Subcutaneous adipose tissue (tissue), 4 donors: ENCODE results near the gene HDLBP. TPM values are rescaled to one million over a fixed set of nuclear protein-coding genes. Genes with fewer than 3 reads are reported as not detected.

Source experiments
- total RNA-seq, 4 donors: library from RNA; depleted of rRNA; stranded (reverse); fragments of >200 nt; gene quantifications; one replicate each; pipeline ENCODE4 v1.1.0, GENCODE V29; 2016
- TF ChIP-seq, protein P1 (sequence below): fragments of 450-650 bp; IDR thresholded peaks from one replicate; pipeline ENCODE4 v1.5.1; 2016; ENCODE audit warnings: low read depth, mild to moderate bottlenecking, control low read depth, antibody characterized with exemption, moderate library complexity

HDLBP gene
- total RNA-seq, 4 donors from 2014 or later = 306 to 581 (median 503) TPM

DNA sequence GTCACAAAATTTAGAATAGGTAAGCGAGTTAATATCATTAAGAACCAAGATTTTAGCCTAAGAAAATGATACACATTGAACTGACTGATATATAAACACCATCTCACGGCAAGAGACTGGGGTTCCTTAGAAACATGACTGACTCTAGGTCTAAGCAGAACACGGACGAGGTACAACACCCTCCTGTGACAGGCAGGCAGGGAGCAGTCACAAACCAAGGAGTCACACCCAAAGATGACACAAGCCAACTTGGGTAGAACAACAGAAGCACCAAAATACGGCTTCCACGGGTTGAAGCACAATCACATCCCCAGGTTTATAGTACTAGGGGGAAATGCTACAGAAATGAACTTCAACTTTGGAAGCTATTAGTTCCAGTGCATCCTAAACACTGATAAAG is 24.3 kb downstream of the HDLBP start:
- TF ChIP-seq, protein P1, sequence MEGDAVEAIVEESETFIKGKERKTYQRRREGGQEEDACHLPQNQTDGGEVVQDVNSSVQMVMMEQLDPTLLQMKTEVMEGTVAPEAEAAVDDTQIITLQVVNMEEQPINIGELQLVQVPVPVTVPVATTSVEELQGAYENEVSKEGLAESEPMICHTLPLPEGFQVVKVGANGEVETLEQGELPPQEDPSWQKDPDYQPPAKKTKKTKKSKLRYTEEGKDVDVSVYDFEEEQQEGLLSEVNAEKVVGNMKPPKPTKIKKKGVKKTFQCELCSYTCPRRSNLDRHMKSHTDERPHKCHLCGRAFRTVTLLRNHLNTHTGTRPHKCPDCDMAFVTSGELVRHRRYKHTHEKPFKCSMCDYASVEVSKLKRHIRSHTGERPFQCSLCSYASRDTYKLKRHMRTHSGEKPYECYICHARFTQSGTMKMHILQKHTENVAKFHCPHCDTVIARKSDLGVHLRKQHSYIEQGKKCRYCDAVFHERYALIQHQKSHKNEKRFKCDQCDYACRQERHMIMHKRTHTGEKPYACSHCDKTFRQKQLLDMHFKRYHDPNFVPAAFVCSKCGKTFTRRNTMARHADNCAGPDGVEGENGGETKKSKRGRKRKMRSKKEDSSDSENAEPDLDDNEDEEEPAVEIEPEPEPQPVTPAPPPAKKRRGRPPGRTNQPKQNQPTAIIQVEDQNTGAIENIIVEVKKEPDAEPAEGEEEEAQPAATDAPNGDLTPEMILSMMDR = no peak

DNA sequence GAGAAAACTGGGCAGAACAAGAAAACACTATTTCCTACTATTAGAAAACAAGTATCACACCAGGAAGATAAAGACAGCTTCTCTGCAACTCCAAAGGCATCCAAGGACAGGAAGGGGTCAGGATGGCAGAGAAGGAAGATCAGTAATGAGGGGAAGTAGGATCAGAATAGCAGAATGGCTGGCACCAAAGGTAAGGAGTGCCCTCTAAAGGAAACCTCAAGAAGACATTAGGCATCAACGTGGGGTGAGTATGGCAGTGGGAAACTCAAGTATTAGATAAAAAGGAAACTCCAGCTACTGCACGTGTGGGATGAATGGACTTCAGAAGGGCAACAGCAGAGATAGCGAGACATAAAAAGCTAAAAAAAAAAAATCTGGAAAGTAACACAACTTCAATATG is 25.9 kb downstream of the HDLBP start:
- TF ChIP-seq, protein P1 = no peak

DNA sequence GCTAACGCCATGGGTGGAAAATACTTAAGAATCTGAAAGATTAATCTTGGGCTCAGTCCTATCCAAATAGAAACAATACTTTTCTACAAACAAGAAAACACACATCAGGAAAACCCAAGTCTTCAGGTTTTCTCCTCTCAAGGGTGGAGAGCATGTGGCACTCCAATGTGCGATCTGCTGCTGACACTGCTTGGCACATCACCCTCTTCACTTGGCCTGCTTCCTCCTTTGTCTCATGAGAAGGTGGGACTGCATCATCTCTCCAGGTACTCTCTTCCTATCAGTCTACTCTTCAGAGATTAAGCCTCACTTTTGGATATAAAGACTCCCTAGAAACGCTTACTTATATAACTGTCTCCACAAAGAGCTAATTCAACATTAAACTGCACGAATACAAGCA is 26.4 kb downstream of the HDLBP start:
- TF ChIP-seq, protein P1 = no peak

DNA sequence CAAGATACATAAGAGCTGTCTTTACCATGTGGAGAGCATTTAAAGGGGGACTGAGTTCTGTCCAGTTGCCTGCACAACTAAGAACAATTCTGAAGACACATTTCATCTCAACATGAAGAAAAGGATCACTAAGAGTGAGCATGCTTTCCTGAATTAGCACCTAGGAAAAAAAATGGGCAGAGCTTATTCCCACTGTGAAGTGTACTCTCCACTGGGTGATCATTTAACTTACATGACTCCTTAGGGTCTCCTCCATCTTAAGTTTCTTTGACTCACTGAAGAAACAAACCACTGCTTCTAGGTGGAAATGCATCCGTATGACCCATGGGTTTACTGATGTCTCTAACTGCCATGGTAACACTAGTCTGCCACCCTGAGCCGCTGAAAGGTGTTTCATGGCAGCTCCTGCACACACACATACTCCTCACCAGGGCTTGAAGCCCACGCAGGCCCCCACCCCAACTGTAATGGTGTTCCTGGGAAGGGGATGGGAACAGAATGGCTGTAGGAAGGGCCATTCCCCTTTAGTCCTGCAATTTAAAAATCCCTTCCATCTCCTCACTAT is 27.1 kb downstream of the HDLBP start:
- TF ChIP-seq, protein P1 = no peak

DNA sequence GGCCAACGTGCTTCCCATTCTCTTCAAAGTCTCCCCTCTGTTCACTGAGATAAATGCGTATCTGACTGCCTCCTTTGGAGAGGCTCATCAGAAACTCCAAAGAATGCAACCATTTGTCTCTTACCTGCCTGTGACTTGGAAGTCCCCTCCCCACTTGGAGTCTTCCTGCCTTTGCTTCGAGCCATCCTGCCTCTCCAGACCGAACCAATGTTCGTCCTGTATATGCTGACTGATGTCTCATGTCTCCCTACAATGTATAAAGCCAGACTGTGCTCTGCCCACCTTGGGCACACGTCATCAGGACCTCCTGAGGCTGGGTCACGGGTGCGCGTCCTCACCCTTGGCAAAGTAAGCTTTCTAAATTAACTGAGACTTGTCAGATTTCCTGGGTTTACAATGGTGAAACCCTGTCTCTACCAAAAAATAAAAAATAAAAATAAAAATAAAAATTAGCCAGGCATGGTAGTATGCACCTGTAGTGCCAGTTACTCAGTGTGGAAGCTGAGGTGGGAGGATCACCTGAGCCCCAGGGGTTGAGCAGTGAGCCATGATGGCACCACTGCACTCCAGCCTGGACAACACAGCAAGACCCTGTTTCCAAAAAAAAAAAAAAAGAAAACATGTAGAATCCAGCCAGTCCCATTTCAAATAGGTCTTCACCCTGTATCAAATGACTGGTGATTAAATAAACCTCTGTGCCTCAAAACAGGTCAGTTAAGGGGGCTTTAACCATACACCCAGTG is 29.0 kb downstream of the HDLBP start:
- TF ChIP-seq, protein P1 = no peak

DNA sequence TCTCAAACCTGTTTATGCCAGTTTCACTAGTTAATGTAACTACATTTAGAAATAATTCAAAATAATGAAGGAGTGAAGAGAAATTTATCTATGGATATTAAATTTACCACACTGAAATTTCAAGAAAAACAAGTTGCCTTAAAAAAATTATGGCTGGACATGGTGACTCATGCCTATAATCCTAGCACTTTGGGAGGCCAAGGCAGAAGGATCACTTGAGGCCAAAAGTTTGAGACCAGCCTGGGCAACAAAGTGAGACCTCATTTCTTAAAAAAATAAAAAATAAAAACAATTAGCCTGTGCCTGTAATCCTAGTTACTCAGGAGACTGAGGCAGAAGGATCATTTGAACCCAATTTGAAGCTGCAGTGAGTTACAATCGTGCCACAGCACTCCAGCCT is 29.9 kb downstream of the HDLBP start:
- TF ChIP-seq, protein P1 = no peak

DNA sequence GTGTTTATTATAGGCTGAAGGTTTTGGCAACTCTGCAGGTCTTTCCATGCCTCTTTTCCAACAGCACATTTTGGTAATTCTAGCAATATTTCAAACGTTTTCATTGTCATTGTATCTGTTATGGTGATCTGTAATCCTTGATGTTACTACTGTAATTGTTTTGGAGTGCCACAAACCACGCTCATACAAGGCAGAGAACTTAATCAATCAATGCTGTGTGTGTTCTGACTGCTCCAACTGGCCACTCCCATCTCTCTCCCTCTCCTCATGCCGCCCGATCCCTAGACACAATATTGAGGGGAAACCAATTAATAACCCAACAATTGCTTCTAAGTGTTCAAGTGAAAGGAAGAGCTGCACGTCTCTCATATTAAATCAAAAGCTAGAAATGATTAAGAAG is 32.9 kb downstream of the HDLBP start:
- TF ChIP-seq, protein P1 = no peak
